Activated CD8-positive, alpha-beta memory T cell treated with anti-CD3 and anti-CD28 coated beads, Interleukin-2, amount 50 U/mL, for 1 hour (primary cell): ENCODE results near the gene CEACAM18.
A peak's percentile ranks its signal among the peaks of the same experiment; 100 is the strongest.
"Not testable (repeated sequence)": the region's sequence is repeated elsewhere in the genome, so short reads cannot be mapped to it uniquely, and the experiment has no call there.

ENCODE experiments used
- DNase-seq: peaks from one replicate; pipeline ENCODE4 v3.0.0-alpha.2; 2020; ENCODE audit errors: extremely low read depth

Gene CEACAM18

DNA sequence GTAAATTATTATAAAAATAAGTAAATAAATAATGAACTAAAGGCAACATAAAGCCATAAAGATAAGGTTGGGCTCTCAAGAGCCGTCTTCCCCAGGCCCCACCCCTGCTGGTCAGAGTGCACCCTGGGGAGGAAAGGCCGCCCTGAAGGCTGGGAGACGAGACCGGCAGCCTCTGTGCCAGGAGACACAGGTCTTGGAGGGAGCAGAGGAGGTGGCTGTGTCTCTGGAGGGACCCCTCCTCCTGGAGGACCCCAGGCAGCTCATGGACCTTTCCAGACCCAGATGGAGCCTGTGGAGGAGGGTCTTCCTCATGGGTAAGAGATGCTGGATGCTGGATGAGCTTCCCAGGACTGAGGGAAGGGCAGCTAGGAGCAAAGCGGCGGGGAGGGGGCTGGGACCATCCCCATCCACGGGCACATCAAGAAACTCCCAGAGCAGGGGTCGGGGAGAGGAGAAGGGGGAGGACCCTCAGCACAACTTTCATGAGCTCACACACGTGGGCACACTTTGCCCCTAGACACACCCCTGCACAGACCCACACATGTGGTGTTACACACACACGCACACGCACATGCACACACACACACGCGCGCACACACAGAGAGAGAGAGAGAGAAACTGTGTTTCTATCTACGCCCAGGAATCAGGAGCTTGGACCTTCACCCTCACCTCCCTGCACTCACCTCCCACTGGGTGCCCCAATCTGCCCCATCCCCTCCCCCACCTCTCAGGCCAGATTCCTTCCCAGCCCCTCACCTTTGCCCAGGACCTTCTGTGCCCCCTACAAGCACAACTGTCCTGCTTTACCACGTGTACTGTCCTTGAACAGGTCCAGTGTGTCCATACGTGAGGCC, at the start of gene CEACAM18:
TSS of gene CEACAM18 (plus strand) at position 159 of the 854 bp plus-strand sequence.
- no peak for DNase-seq

DNA sequence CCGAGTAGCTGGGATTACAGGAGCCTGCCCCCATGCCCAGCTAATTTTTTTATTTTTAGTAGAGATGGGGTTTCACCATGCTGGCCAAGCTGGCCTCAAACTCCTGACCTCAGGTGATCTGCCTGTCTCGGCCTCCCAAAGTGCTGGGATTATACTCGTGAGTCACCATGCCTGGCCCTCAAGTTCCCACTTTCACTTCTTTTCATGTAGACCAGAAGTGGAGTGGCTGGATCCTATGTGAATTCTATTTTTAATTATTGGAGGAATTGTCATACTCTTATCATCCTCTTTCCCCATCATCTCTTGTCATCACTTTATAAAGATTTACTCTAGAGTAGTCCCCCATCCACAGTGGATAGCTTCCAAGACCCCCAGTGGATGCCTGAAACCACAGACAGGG, 48.1 kb upstream of the CEACAM18 start:
- no peak for DNase-seq

DNA sequence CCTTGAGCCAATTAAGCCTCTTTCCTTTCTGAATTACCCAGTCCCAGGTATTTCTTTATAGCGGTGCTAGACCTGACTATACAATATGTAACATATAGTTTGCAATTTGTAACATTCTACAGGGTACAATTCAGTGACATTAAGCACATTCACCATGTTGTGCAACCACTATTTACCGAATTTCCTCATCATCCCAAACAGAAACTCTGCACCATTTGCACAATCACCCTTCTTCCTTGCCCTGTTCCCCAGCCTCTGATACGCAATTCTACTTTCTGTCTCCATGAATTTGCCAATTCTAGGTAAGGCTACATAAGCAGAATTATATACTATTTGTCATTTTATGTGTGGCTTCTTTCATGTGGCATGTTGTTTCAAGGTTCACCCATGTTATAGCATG, 47.2 kb upstream of the CEACAM18 start:
- no peak for DNase-seq

DNA sequence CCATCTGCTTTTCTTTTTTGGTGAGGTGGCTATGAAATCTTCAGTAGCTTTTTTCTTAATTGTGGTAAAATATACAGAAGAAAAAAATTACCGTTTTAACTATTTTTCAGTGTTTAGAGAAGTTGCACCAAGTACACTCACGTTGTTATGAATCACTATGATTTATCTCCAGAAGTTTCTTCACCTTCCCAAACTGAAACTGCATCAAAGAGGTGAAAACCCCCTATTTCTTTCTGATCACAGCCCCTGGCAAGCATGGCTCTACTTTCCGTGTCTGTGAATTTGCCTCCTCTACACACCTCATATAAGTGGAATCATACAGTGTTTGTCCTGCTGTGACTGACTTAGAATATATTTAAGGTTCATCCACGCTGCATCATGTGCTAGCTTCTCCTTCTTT, 45.3 kb upstream of the CEACAM18 start:
- DNase-seq: no peak

DNA sequence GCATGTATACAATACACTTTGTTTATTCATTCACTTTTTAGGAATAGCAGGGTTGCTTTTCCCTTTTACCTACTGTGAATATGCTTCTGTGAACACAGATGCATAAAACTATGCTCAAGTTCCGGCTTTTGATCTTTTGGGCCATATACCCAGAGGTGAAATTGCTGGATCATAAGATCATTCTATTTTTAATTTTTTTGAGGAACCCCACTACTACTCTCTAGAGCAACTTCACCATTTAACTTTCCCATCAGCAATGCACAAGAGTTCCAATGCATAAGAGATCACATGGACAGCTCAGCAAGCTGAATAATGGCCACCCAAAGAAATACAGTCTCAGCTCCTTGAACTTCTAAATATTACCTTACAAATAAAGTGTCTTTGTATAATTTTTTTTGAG, 43.9 kb upstream of the CEACAM18 start:
- no peak for DNase-seq

DNA sequence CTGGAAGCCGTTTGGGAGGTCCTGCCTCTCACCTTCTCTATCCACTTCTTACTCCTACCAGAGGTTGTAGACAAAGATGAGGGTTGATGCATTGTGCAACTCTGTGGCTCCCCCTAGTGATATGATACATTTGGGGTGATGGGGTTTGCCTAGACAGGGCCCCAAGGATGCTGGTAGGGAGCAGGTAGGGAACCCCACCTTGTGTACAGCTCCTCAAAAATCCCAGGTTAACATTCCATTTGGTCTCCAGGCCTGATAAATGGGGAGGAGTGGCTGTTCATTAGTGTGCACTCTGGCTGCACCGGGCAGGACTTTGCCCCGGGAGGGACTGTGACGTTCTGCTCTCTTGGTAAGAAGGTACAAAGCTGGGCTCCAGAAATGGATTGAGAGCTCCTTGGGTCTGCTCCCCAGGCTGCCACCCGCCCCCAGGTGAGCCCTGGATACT, 39.3 kb upstream of the CEACAM18 start:
- no peak for DNase-seq

DNA sequence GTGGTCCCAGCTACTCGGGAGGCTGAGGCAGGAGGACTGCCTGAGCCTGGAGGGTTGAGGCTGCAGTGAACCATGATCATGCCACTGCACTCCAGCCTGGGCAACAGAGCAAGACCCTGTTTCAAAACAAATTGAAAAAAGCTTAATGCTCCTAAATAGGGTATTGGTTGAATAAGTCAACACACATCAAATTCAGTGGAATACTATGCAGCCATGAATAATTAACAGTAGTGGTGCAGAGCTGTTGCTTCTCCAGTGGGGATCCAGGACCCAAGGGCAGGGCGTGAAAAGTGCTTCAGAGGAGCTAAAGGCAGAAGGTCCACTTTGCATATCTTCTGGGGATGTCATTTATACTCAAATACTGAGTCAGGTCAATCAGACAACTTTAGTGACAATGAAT, 38.3 kb upstream of the CEACAM18 start:
- no peak for DNase-seq

DNA sequence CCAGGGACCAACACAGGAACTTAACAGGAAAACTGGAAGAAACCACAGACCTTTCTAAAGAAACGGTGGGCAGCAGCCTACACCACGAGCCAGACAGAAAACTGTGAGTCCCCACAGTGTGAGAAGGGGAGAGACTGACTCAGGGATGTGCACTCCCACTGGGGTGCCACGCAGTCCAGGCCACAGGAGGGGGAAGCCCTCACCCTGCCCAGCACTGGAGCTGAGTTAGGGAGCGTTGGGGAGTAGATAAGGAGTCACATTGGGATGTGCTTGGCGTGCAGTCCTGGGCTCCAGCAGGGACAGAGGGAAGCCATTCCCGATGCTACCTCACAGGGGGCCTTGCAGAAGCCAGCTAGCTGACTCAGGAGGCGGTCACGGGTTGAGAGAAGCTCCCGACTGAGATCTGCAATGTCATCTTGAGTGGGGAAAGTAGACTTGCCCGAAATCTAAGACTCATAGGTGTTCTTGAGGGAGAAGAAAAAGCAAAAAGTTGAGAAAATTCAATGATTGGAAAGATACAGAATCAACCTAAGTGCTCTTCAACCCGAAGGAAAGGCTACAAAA, 37.4 kb upstream of the CEACAM18 start:
- DNase-seq: no peak

DNA sequence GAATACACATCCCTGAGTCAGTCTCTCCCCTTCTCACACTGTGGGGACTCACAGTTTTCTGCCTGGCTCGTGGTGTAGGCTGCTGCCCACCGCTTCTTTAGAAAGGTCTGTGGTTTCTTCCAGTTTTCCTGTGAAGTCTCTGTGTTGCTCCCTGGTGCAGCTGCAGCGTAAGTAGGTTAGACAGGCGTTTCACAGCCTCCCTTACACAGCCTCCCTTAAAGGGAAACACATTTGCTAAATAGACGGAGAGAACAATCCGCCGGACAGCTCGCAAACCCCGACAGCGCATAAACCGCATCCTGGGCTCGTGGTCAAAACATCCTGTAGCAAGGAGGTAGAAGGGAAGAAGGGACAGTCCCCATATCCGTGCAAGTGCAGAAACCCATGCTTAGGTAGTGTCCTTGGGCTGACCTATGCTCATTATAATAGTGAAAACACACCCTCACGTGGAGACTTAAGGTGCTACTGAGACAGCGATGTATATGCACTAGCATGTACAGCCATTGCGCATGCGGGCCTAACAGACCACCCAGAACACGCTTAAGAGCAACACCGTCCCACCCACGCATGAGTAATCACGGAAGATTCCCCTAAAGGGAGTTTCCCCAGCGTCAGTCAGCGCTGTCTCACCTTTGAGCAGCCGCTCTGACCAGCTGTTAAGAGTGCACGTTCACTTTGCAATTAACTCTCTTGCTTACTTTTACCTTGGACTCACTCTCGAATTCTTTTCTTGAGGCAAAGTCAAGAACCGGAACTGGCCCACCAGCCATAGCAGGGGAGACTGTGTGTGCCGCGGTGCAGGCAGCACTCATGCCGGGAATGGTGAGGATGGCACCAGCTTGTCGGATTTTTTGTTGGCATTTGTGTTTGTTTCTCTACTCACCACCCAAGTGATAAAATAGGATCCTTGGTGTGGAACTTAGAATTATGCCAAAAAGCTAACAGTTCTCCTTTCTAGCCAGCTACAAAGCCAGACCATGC, 36.6 kb upstream of the CEACAM18 start:
- peak; percentile 83 for DNase-seq

DNA sequence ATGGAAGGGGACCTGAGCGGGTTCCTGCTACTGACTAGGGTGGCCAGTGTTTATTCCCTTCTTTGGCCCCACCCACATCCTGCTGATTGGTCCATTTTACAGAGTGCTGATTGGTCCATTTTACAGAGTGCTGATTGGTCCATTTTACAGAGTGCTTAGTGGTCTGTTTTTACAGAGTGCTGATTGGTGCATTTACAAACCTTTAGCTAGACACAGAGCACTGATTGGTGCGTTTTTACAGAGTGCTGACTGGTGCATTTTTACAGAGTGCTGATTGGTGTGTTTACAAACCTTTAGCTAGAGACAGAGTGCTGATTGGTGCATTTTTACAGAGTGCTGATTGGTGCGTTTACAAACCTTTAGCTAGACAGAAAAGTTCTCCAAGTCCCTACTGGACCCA, 30.8 kb upstream of the CEACAM18 start:
- DNase-seq: not testable (repeated sequence)

DNA sequence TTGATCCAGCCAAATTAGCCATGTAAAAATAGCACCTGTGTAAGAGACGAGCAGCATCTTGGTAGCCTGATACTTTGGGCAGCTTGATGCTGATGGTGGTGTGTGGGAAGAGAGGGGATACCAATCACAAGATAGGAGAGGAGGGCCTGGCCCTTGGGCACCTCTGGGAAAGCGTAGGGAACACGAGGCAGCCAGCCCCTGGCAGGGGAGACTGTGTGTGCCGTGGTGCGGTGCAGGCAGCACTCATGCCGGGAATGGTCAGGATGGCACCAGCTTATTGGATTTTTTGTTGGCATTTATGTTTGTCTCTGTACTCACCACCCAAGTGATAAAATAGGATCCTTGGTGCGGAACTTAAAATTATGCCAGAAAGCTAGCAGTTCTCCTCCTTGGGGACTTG, 30.3 kb upstream of the CEACAM18 start:
- no peak for DNase-seq

DNA sequence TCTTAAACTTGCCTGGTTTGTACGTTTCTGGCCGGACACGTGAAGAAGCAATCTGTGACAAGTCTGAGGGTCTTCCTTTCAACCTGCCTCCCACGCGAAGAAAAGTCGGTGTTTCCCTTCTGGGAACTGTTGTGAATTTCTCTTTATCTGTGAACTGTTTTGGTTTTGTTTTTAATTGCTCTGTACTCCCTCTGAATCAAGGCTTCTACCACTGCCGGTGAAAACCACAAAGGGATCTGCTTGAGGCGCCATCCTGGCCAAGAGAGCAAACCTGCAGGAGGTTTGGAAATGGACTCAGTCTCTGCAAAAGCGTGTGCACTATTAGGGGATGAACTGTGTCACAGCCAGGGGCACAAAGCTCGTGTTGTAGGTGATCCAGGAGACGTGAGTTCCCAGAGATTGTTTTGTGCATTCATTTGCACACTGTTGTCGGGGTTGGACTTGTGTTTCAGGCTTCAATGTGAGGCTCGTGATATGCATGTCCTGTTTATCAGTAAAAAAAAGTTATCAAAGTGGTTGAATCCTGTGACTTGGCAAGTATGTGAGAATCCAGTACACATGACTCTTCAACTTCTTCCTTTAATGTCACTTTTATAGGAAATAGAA, 29.8 kb upstream of the CEACAM18 start:
- no peak for DNase-seq

DNA sequence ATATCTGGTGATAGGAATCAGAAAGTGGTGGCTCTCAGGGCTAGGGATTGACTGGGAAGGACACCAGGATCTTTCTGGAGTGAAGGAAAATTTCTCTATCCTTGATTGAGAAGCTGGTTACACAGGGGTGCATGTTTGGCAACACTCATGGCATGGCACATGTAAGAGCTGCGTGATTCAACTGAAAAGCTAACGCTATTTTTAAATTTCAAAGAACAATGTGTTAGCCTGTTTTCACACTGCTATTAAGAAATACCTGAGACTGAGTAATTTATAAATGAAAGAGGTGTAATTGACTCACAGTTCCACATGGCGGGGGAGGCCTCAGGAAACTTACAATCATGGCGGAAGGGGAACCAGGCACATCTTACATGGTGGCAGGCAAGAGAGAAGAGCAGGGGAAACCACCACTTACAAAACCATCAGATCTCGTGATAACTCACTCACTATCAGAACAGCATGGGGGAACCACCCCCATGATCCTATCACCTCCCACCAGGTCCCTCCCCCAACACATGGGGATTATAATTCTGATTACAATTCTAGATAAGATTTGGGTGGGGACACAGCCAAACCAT, 27.5 kb upstream of the CEACAM18 start:
- DNase-seq: no peak

DNA sequence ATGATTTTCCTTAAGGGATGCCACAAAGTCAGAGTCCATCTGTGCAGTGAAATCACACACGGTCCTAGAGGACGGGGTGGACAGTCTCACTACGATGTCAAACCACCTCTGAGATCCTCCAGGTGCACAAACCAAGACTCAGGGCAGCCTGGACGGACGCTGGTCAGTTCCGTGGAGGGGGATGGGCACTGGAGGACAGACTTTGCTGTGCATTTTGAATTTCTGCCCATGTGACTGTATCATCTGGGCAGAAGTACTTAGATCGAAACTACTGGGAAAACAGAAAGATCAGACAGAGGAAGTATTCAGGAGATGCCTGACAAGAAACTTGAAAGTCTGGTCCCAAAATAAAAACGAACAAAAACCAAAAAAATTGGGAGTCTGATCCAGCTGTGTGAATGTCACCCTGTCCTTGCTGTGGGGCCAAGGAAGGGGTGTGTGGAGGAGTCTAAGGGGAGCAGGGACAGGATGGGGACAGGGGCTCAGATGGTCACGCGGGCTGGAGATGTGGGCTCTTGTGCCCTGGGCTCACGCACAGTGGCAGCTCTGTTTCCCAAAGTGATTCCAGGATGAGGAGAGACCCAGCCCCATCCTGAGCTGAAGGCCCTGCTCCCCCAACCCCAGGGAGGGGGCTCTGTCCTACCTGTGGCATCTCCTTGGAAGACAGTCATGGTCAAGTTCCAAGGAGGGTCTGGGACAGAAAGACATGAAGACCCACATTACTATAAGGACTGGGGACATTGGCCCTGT, 21.6 kb upstream of the CEACAM18 start:
- DNase-seq: no peak

DNA sequence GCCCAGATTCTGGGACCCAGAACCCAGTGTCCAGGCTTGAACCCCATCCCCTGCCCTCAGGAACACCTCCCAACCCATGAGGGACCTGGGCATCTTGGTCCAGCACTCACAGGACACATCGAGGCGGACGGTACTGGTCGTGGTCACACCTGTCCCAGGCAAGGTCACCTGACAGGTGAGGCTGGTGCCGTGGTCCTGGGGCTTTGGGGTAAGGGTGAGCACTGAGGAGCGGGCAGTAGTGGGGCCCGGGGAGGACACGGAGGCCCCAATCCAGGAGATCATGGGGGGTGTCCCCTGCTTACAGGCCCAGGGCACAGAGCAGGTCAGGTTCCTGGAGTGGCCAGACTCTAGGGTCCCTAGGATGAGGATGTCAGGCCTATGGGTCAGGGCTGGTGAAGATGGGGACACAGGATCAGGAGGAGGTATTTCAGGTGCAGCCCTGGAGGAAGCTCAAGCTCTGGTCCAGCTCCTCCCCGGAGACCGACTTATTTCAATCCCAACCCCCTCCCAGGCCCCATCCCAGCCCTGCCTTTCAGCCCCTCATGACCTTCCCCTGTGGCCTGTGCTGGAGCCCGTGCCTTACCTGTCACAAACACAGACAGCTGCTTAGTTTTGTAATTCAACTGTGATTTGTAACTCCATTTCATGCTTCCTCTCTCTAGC, 20.9 kb upstream of the CEACAM18 start:
- no peak for DNase-seq

DNA sequence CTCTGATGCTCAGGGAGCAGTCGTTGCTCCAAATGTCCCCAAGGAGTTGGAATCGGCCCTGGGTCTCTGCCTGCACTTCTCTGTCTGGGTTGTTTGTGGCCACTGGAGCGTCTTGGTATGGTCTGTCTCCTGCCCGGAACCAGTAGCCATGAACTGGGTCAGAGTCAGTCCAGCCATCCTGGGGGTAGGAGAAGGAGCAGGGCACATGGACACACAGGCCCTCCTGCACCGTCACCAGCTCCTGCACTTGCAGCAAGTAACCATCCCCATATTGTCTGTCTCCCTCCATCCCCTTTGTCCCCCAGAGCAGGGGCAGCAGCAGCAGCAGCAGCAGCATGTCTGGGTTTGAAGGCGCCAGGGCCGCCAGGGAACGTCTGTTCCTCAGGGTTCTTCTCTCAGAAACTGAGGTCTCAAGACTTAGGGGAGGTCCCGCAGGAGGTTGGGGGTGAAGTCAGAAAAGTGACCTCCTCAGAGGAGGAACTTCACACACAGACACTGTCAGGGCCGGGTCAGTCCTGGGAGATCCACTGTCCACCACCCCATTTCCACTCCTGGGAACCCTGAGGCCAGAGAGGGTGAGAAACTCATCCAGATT, 20.2 kb upstream of the CEACAM18 start, which contains the start of gene SIGLEC8:
TSS of gene SIGLEC8 (minus strand) at position 404 of the 595 bp plus-strand sequence. CDS start at position 337, 67 bp downstream.
- DNase-seq: no peak

DNA sequence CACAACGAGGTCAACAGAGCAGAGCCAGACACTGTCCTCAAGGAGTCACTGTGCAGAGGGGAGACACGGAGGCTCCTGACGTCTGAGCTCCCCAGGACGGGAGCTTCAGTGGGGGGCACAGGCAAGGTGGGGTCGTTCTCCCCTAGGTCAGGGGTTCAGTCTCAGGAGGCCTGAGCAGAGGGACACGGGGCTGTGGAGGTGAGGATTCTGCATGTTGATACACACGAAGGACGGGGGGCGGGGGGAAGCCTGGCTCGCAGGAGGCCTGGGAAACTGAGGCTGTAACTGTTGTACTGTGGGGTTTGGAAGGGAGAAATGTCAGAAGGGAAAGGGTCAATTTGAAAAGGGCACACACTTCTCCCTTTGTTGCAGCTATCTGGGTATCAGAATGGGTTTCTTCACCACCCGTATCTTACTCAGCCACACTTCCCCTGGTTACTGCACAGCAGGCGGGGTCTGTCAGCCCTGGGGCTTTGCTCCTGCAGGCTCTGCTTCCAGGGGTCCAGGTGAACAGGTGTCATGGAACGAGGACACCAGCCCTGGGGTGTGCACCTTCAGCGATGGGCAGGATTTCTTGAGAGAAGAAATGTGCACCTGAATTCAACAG, 19.3 kb upstream of the CEACAM18 start:
- DNase-seq: no peak

DNA sequence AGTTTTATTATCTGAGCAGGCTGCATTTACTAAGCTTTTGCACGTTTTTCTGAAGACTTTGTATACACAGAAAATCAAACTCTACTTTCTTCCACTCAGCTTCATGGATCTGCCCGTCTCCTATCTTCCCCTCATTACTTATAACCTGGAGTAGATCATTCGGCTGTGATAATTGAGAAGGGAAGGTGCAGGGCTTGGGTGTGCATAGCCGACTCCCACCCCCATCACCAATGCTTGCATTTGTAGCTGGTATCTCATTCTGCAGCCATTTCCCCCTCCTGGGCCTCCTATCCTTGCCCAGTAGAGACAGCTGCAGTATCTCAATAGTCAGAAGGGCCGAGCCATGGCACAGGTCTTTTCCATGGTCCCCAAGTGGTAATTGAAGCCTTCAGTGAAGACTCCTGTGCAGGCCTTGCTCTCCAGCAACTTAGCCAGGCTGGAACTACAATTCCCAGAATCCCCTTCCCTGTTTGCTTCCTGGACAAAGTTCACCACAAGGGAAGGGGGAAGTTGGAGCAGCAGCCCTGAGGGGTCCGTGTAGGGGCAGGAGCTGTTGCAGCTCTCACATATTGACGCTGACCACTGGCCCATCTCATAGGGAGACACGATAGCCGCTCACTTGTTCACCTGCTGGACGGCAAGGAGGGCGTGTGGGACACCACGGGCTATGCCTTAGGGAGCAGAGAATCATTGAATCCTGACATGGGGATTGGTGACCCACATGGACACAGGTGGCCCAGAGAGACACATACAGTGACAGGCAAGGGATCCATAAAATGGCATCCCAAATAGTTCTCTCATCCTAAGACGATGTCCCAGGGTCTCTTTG, 18.0 kb upstream of the CEACAM18 start:
- DNase-seq: no peak
